ENCODE results near the gene NUTM1.

NUTM1 gene

GRCh38 chr15:34342737-34343575, at the start of gene NUTM1, which contains the start of gene NOP10 (continued):
- no peak for TF ChIP-seq ZNF426 (tag by site-specific recombination; IDR thresholded peaks at IDR 0.05)
- TF ChIP-seq, protein P1, sequence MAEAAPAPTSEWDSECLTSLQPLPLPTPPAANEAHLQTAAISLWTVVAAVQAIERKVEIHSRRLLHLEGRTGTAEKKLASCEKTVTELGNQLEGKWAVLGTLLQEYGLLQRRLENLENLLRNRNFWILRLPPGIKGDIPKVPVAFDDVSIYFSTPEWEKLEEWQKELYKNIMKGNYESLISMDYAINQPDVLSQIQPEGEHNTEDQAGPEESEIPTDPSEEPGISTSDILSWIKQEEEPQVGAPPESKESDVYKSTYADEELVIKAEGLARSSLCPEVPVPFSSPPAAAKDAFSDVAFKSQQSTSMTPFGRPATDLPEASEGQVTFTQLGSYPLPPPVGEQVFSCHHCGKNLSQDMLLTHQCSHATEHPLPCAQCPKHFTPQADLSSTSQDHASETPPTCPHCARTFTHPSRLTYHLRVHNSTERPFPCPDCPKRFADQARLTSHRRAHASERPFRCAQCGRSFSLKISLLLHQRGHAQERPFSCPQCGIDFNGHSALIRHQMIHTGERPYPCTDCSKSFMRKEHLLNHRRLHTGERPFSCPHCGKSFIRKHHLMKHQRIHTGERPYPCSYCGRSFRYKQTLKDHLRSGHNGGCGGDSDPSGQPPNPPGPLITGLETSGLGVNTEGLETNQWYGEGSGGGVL (tag by site-specific recombination; IDR thresholded peaks at IDR 0.05): no peak
- TF ChIP-seq ZNF510 (tag by site-specific recombination; IDR thresholded peaks at IDR 0.05; ENCODE audit: insufficient replicate concordance): no peak
- TF ChIP-seq ZSCAN4 (tag by site-specific recombination; IDR thresholded peaks at IDR 0.05): no peak
- no peak for TF ChIP-seq ZNF140 (tag by site-specific recombination; IDR thresholded peaks at IDR 0.05)
- TF ChIP-seq ZFP37 (tag by site-specific recombination; IDR thresholded peaks at IDR 0.05): 0 out of 2 replicates have a peak, but pooled peaks have one; percentile 40
- TF ChIP-seq ZNF211 (tag by site-specific recombination; IDR thresholded peaks at IDR 0.05; ENCODE audit: low read depth): no peak
- no peak for TF ChIP-seq ZNF362 (tag by site-specific recombination; IDR thresholded peaks at IDR 0.05)
- no peak for TF ChIP-seq ZNF747 (tag by site-specific recombination; IDR thresholded peaks at IDR 0.05)
- TF ChIP-seq PATZ1 (tag by site-specific recombination; IDR thresholded peaks at IDR 0.05): peak; percentile 55; the same call in 1 of the 2 replicates
- no peak for TF ChIP-seq PBX3 (CRISPR knock-in tag; IDR thresholded peaks at IDR 0.05)
- TF ChIP-seq SCRT2 (tag by site-specific recombination; IDR thresholded peaks at IDR 0.05): no peak
- TF ChIP-seq OSR2 (tag by site-specific recombination; IDR thresholded peaks at IDR 0.05): no peak
- TF ChIP-seq, protein P2, sequence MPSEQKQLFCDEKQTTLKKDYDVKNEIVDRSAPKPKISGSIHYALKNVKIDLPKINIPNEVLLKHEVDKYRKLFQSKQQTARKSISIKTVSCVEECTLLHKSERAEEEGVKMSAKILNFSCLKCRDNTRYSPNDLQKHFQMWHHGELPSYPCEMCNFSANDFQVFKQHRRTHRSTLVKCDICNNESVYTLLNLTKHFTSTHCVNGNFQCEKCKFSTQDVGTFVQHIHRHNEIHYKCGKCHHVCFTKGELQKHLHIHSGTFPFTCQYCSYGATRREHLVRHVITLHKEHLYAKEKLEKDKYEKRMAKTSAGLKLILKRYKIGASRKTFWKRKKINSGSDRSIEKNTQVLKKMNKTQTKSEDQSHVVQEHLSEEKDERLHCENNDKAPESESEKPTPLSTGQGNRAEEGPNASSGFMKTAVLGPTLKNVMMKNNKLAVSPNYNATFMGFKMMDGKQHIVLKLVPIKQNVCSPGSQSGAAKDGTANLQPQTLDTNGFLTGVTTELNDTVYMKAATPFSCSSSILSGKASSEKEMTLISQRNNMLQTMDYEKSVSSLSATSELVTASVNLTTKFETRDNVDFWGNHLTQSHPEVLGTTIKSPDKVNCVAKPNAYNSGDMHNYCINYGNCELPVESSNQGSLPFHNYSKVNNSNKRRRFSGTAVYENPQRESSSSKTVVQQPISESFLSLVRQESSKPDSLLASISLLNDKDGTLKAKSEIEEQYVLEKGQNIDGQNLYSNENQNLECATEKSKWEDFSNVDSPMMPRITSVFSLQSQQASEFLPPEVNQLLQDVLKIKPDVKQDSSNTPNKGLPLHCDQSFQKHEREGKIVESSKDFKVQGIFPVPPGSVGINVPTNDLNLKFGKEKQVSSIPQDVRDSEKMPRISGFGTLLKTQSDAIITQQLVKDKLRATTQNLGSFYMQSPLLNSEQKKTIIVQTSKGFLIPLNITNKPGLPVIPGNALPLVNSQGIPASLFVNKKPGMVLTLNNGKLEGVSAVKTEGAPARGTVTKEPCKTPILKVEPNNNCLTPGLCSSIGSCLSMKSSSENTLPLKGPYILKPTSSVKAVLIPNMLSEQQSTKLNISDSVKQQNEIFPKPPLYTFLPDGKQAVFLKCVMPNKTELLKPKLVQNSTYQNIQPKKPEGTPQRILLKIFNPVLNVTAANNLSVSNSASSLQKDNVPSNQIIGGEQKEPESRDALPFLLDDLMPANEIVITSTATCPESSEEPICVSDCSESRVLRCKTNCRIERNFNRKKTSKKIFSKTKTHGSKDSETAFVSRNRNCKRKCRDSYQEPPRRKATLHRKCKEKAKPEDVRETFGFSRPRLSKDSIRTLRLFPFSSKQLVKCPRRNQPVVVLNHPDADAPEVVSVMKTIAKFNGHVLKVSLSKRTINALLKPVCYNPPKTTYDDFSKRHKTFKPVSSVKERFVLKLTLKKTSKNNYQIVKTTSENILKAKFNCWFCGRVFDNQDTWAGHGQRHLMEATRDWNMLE (tag by site-specific recombination; conservative IDR thresholded peaks at IDR 0.05; ENCODE audit: low read depth): peak; percentile 90
- no peak for TF ChIP-seq ZNF544 (tag by site-specific recombination; IDR thresholded peaks at IDR 0.05)
- peak; percentile 67 for TF ChIP-seq ZSCAN16 (tag by site-specific recombination; IDR thresholded peaks at IDR 0.05)
- TF ChIP-seq, protein P3, sequence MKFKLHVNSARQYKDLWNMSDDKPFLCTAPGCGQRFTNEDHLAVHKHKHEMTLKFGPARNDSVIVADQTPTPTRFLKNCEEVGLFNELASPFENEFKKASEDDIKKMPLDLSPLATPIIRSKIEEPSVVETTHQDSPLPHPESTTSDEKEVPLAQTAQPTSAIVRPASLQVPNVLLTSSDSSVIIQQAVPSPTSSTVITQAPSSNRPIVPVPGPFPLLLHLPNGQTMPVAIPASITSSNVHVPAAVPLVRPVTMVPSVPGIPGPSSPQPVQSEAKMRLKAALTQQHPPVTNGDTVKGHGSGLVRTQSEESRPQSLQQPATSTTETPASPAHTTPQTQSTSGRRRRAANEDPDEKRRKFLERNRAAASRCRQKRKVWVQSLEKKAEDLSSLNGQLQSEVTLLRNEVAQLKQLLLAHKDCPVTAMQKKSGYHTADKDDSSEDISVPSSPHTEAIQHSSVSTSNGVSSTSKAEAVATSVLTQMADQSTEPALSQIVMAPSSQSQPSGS (tag by site-specific recombination; IDR thresholded peaks at IDR 0.05; ENCODE audit: low read depth): peak; percentile 60
- no peak for TF ChIP-seq GLI4 (tag by site-specific recombination; IDR thresholded peaks at IDR 0.05)
- no peak for TF ChIP-seq ZNF837 (tag by site-specific recombination; IDR thresholded peaks at IDR 0.05)
- TF ChIP-seq ZNF664 (tag by site-specific recombination; IDR thresholded peaks at IDR 0.05): peak; percentile 94
- no peak for TF ChIP-seq ZNF202 (tag by site-specific recombination; IDR thresholded peaks at IDR 0.05; ENCODE audit: borderline replicate concordance)
- no peak for TF ChIP-seq ZNF354C (tag by site-specific recombination; IDR thresholded peaks at IDR 0.05; ENCODE audit: borderline replicate concordance, low read depth)
- TF ChIP-seq SETDB1 (IDR thresholded peaks at IDR 0.05; ENCODE audit: insufficient read length, low read length): no peak
